ENCODE measurements around the gene NACC1. TPM values are rescaled to one million over a fixed set of nuclear protein-coding genes. Genes with fewer than 3 reads are reported as not detected.
"Not testable (repeated sequence)": the region's sequence is repeated elsewhere in the genome, so short reads cannot be mapped to it uniquely, and the experiment has no call there.

Gene NACC1
- total RNA-seq, 1 experiment from 2014 or later: 133 TPM

- peaks cover 47% of the 10 kb centered on the region for H3K79me2 ChIP-seq (ENCODE audit: low read depth)
- H3F3A ChIP-seq (ENCODE audit: insufficient read depth, low read depth): peaks cover 83% of the 10 kb centered on the region
- no peaks in the 10 kb centered on the region for H3K27me3 ChIP-seq (ENCODE audit: insufficient read depth, low read depth)
- ChIA-PET CTCF (interaction anchor here (0.6 kb wide), 2 partner anchors 14 to 101 kb away, joined by 3 to 10 read pairs; partner anchors contain the start of genes IER2 and STX10), POLR2A (ENCODE audit: unreplicated experiment) (interaction anchor here (0.7 to 0.8 kb wide), 2 partner anchors 9 to 38 kb away, joined by 3 to 5 read pairs; no protein-coding TSS in a partner anchor)
- peaks cover 83% of the 10 kb centered on the region for H3K4me1 ChIP-seq (replicated peaks; ENCODE audit: insufficient read depth)
- no peak overlapping the region for H2AFZ ChIP-seq
- intact Hi-C loops (cut with micrococcal nuclease; ENCODE audit: unreplicated experiment): loop anchor here (5.0 kb wide), 1 partner anchor 377 kb away; no protein-coding TSS in a partner anchor
- no peaks in the 10 kb centered on the region for H3K36me3 ChIP-seq (ENCODE audit: low read depth)
- no peaks in the 10 kb centered on the region for H3K9me3 ChIP-seq (ENCODE audit: insufficient read depth, low read depth)
- H3K4me2 ChIP-seq: peak overlapping the region; percentile 85
- no peak for TF ChIP-seq CTCF (conservative IDR thresholded peaks at IDR 0.05)
- TF ChIP-seq EZH2 (IDR thresholded peaks at IDR 0.05; ENCODE audit: low read depth): no peak
- peak overlapping the region; percentile 99 for H3K27ac ChIP-seq
- no peaks in the 10 kb centered on the region for H4K20me1 ChIP-seq (ENCODE audit: insufficient read depth)
- H3K4me3 ChIP-seq: peak overlapping the region; percentile 51
- peak; percentile 73 to 92 for DNase-seq
- BruUV-seq (replicated peaks): no TSS peak
- H3K9me2 ChIP-seq (ENCODE audit: insufficient read depth): no peaks in the 10 kb centered on the region
Observed at GRCh38 chr19:13164343-13165161, 46.5 kb downstream of the NACC1 start.

- CTCF ChIA-PET: interaction anchor here (0.6 kb wide), 2 partner anchors 15 to 104 kb away, joined by 3 to 10 read pairs; partner anchors contain the start of genes IER2 and STX10
- no TSS peak for BruUV-seq (replicated peaks)
Observed at GRCh38 chr19:13165162-13165997, 47.3 kb downstream of the NACC1 start.

GRCh38 chr19:13166151-13166550 is 48.1 kb downstream of the NACC1 start:
- H3K27ac ChIP-seq: peak overlapping the region; percentile 99
- H3K4me2 ChIP-seq: peak overlapping the region; percentile 85
- H3K9me2 ChIP-seq (ENCODE audit: insufficient read depth); intact Hi-C loops (cut with micrococcal nuclease; ENCODE audit: unreplicated experiment); H3K9me3 ChIP-seq (ENCODE audit: insufficient read depth, low read depth); H4K20me1 ChIP-seq (ENCODE audit: insufficient read depth); H3K27me3 ChIP-seq (ENCODE audit: insufficient read depth, low read depth); H3K4me3 ChIP-seq; BruUV-seq (replicated peaks); DNase-seq; H3K36me3 ChIP-seq (ENCODE audit: low read depth); H2AFZ ChIP-seq: not testable (repeated sequence)
- H3K79me2 ChIP-seq (ENCODE audit: low read depth): peaks cover 44% of the 10 kb centered on the region
- ChIA-PET CTCF (interaction anchor here (0.6 kb wide), 2 partner anchors 12 to 104 kb away, joined by 3 to 6 read pairs; no protein-coding TSS in a partner anchor), POLR2A (ENCODE audit: unreplicated experiment) (interaction anchor here (0.7 to 2.3 kb wide), 2 partner anchors 11 to 23 kb away, joined by 3 to 19 read pairs; no protein-coding TSS in a partner anchor)
- H3F3A ChIP-seq (ENCODE audit: insufficient read depth, low read depth): peaks cover 84% of the 10 kb centered on the region
- H3K4me1 ChIP-seq (replicated peaks; ENCODE audit: insufficient read depth): peaks cover 83% of the 10 kb centered on the region

More at GRCh38 chr19:13165162-13165997, 47.3 kb downstream of the NACC1 start:
- H3K79me2 ChIP-seq (ENCODE audit: low read depth): peaks cover 44% of the 10 kb centered on the region
- H3K4me2 ChIP-seq: peak overlapping the region; percentile 85
- H3F3A ChIP-seq (ENCODE audit: insufficient read depth, low read depth): peaks cover 84% of the 10 kb centered on the region
- H3K9me2 ChIP-seq (ENCODE audit: insufficient read depth): no peaks in the 10 kb centered on the region
- peak in 1 of 2 experiments; percentile 90 for DNase-seq
- H3K36me3 ChIP-seq (ENCODE audit: low read depth): no peaks in the 10 kb centered on the region
- H4K20me1 ChIP-seq (ENCODE audit: insufficient read depth): no peaks in the 10 kb centered on the region
- no peak for TF ChIP-seq EZH2 (IDR thresholded peaks at IDR 0.05; ENCODE audit: low read depth)
- TF ChIP-seq CTCF (conservative IDR thresholded peaks at IDR 0.05): no peak
- H3K27me3 ChIP-seq (ENCODE audit: insufficient read depth, low read depth): no peaks in the 10 kb centered on the region
- POLR2A ChIA-PET (ENCODE audit: unreplicated experiment): interaction anchor here (0.7 kb wide), 1 partner anchor 39 kb away, joined by 3 read pairs; no protein-coding TSS in a partner anchor
- H2AFZ ChIP-seq: no peak overlapping the region
- H3K4me3 ChIP-seq: peak overlapping the region; percentile 51; the same call in 1 of the 2 replicates
- H3K9me3 ChIP-seq (ENCODE audit: insufficient read depth, low read depth): no peaks in the 10 kb centered on the region
- intact Hi-C loops (cut with micrococcal nuclease; ENCODE audit: unreplicated experiment): no loop called here
- peak overlapping the region; percentile 99 for H3K27ac ChIP-seq
- peaks cover 83% of the 10 kb centered on the region for H3K4me1 ChIP-seq (replicated peaks; ENCODE audit: insufficient read depth)
